Fibroblast of mammary gland (primary cell): ENCODE results near the gene CACNA1H.
A peak's percentile ranks its signal among the peaks of the same experiment; 100 is the strongest.

Source experiments
- DNase-seq: peaks from one replicate; pipeline ENCODE4 v3.0.0-alpha.2; 2010; ENCODE audit warnings: low read depth
- H3K4me3 ChIP-seq: 2 replicates; pipeline ENCODE4 v1.5.1; 2011; ENCODE audit warnings: low read depth, mild to moderate bottlenecking, low read length, moderate library complexity; ENCODE audit not compliant: control insufficient read depth
- TF ChIP-seq, protein P1 (sequence below): conservative IDR thresholded peaks from 2 replicates; pipeline ENCODE4 v1.5.1; 2011; ENCODE audit warnings: low read depth, low read length, inconsistent platforms; ENCODE audit not compliant: control insufficient read depth, insufficient read depth

CACNA1H gene

DNA sequence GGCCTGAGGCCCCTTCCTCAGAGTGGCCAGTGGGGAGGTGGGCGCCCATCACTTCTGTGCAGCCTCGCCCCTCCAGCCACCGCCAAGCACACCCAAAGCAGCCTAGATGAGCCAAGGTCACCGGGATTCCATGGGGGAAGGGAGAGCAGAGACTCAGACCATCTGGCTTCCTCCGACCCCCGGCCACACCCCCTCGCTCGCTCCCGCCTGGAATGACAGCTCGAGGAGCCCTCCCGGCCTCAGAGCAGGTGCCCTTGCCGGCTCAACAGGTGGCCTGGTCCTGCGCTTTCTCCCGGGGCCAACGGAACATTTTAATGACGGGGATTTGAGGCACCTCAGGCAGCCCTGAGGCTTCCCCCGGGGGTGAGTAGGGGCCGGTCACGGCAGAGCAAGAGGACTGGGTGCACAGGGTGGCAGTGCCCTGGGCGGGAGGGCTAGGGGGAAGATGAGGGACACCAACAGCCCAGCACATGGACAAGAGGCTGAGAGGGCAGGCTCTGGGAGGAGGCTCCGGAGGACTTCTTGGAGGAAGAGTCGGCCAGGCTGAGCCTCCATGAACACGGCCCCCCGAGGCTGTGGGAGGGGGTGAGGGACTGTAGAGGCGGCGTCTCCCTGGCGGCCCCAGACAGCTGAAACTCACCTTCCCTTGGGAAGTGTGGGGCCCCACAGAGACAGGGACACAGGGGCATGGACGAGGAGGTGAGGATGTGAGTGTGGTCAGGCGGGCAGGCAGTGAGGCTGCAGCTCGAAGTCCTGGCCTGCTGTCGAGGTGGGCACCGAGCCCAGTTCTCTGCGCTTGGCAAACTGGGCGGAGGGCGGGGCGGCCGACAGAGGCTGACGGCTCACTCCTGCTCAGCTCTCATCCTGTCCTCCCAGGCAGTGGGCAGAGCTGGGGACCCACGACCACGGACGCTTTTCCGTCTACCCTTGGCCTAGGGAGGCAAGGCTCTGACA is 44.3 kb upstream of the CACNA1H start:
- H3K4me3 ChIP-seq = no peak overlapping the region
- peak; percentile 10 for DNase-seq
- TF ChIP-seq, protein P1, sequence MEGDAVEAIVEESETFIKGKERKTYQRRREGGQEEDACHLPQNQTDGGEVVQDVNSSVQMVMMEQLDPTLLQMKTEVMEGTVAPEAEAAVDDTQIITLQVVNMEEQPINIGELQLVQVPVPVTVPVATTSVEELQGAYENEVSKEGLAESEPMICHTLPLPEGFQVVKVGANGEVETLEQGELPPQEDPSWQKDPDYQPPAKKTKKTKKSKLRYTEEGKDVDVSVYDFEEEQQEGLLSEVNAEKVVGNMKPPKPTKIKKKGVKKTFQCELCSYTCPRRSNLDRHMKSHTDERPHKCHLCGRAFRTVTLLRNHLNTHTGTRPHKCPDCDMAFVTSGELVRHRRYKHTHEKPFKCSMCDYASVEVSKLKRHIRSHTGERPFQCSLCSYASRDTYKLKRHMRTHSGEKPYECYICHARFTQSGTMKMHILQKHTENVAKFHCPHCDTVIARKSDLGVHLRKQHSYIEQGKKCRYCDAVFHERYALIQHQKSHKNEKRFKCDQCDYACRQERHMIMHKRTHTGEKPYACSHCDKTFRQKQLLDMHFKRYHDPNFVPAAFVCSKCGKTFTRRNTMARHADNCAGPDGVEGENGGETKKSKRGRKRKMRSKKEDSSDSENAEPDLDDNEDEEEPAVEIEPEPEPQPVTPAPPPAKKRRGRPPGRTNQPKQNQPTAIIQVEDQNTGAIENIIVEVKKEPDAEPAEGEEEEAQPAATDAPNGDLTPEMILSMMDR = no peak

DNA sequence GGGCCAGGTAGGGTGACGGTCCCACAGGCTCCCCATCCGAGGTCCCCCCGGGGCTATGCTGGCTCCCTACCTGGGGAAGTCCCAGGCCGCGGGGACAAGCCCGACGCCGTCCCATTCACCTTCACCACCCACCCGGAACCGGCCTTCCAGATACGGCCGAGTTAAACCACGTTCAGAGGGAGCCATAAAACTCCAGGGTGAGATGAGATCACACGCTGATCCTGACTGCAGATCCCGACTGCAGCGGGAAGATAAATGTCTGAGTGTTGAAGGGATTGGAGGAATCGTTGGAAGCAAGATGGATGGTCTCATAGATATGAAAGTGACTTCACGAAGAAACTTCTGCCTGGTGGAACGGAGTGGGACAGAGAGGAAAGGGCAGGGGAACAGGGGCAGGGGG is 43.3 kb upstream of the CACNA1H start:
- TF ChIP-seq, protein P1 = no peak
- DNase-seq = no peak
- H3K4me3 ChIP-seq = no peak overlapping the region

DNA sequence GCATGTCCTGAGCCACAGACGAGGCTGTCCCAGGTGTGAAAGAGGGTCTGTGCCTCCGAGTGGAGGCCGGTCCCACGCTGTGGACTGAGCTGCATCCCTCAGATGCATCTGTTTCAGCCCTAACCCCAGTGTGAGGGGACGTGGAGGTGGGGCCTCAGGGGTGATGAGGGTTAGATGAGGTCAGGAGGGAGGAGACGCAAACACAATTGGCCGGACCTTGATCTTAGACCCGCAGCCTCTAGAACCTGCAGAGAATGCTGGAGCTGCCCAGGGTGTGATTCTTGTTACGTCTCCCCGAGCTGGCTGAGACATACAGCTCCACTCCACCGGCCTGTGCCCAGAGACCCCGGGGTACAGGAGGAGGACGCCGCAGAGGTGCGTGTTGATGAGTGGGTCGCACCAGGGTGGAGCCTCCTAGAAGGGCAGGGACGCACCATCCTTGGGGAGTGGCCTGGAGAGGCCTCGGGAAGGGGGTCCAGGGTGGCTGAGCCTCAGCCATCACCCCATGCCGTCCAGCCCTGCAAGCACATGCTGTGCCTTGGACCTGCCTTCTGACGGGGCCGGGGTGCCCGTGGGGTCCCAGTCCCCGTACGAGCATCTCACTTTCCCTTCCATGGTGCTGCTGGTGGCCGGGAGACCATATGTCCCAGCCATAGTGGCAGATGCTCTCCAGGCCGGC is 40.3 kb upstream of the CACNA1H start:
- no peak overlapping the region for H3K4me3 ChIP-seq
- DNase-seq = no peak
- TF ChIP-seq, protein P1 = no peak

DNA sequence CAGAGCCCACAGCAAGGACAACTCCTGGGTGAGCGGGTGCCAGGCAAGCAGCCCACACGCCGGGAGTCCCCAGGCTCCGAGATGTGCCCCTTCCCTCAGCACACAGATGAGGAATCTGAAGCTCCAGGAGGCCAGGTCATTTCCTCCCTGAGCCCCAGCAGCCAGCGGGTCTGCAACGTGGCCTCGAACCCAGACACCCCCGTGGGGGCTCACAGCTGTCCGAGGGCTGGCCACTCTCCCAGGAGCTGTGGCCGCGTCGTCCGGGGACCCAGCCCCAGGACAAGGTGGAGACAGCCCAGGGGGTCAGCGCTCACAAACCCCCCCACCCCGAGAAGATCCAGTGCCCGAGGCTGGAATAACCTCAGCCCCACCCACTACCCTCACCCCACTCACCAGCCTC is 39.4 kb upstream of the CACNA1H start:
- no peak for DNase-seq
- TF ChIP-seq, protein P1 = no peak
- H3K4me3 ChIP-seq = no peak overlapping the region

- H3K4me3 ChIP-seq = no peak overlapping the region
- TF ChIP-seq, protein P1 = no peak
- no peak for DNase-seq
Measured at GRCh38 chr16:1113889-1114526, 38.9 kb upstream of the CACNA1H start.

- H3K4me3 ChIP-seq = no peak overlapping the region
- TF ChIP-seq, protein P1 = no peak
- DNase-seq = no peak
Measured at GRCh38 chr16:1116693-1117077, 36.2 kb upstream of the CACNA1H start.
